ENCODE results near the gene NEU1.

NEU1 gene

GRCh38 chr6:31882344-31882743, 19.7 kb upstream of the NEU1 start:
- TF ChIP-seq CTCF (conservative IDR thresholded peaks at IDR 0.05; ENCODE audit: low read depth, low read length) = no peak
- H3K4me3 ChIP-seq (ENCODE audit: low read length) = no peak overlapping the region
- no peak for DNase-seq (ENCODE audit: low read depth)

- DNase-seq (ENCODE audit: low read depth) = no peak
- H3K4me3 ChIP-seq (ENCODE audit: low read length) = no peak overlapping the region
- TF ChIP-seq CTCF (conservative IDR thresholded peaks at IDR 0.05; ENCODE audit: low read depth, low read length) = no peak
These were observed 18.7 kb upstream of the NEU1 start for GRCh38 chr6:31881136-31881859.

GRCh38 chr6:31880616-31881015, 18.0 kb upstream of the NEU1 start:
- DNase-seq (ENCODE audit: low read depth) = no peak
- no peak for TF ChIP-seq CTCF (conservative IDR thresholded peaks at IDR 0.05; ENCODE audit: low read depth, low read length)
- no peak overlapping the region for H3K4me3 ChIP-seq (ENCODE audit: low read length)

GRCh38 chr6:31879901-31880300, 17.3 kb upstream of the NEU1 start:
- no peak for TF ChIP-seq CTCF (conservative IDR thresholded peaks at IDR 0.05; ENCODE audit: low read depth, low read length)
- H3K4me3 ChIP-seq (ENCODE audit: low read length) = no peak overlapping the region
- DNase-seq (ENCODE audit: low read depth) = no peak

GRCh38 chr6:31879143-31879542, 16.5 kb upstream of the NEU1 start:
- DNase-seq (ENCODE audit: low read depth) = no peak
- no peak for TF ChIP-seq CTCF (conservative IDR thresholded peaks at IDR 0.05; ENCODE audit: low read depth, low read length)
- H3K4me3 ChIP-seq (ENCODE audit: low read length) = no peak overlapping the region

- TF ChIP-seq CTCF (conservative IDR thresholded peaks at IDR 0.05; ENCODE audit: low read depth, low read length) = no peak
- no peak within 1 kb of the TSS for H3K4me3 ChIP-seq (ENCODE audit: low read length)
- DNase-seq (ENCODE audit: low read depth) = no peak
These were observed 16.1 kb upstream of the NEU1 start, which contains the start of gene SLC44A4 for GRCh38 chr6:31878726-31879125. Gene SLC44A4 (minus strand): TSS chr6:31878997. CDS start chr6:31878980, 17 bp downstream.

- no peak overlapping the region for H3K4me3 ChIP-seq (ENCODE audit: low read length)
- no peak for TF ChIP-seq CTCF (conservative IDR thresholded peaks at IDR 0.05; ENCODE audit: low read depth, low read length)
- DNase-seq (ENCODE audit: low read depth) = no peak
These were observed 15.6 kb upstream of the NEU1 start for GRCh38 chr6:31878222-31878621.
